Mesenchymal stem cell (in vitro differentiated cells and primary cell): ENCODE results near the gene DPP10.

ENCODE experiments used
- DNase-seq: peaks from one replicate; pipeline ENCODE4 v3.0.0-alpha.2; 2013
- H2AFZ ChIP-seq: one replicate; pipeline ENCODE4 v1.6.1; 2013; ENCODE audit warnings: low read depth, mild to moderate bottlenecking, control low read depth, inconsistent platforms, low read length, moderate library complexity
- H2AK5ac ChIP-seq: 2 replicates; pipeline ENCODE4 v1.6.1; 2013; ENCODE audit warnings: low read length, moderate library complexity, mild to moderate bottlenecking, inconsistent platforms; ENCODE audit not compliant: severe bottlenecking
- H2BK120ac ChIP-seq: one replicate; pipeline ENCODE4 v1.6.1; 2013; ENCODE audit warnings: low read depth, mild to moderate bottlenecking, inconsistent platforms, low read length, moderate library complexity
- H2BK12ac ChIP-seq, 2 experiments: one replicate each; pipeline ENCODE4 v1.6.1; 2013; ENCODE audit warnings: inconsistent platforms in 2 of 2, low read length in 2 of 2, mild to moderate bottlenecking in 2 of 2, moderate library complexity in 2 of 2, control low read depth in 1 of 2
- H2BK15ac ChIP-seq: one replicate; pipeline ENCODE4 v1.6.1; 2013; ENCODE audit warnings: mild to moderate bottlenecking, low read depth, inconsistent platforms; ENCODE audit not compliant: poor library complexity, severe bottlenecking
- H2BK5ac ChIP-seq: 2 replicates; pipeline ENCODE4 v1.6.1; 2013; ENCODE audit warnings: low read depth, mild to moderate bottlenecking, low read length, control low read depth, inconsistent platforms; ENCODE audit not compliant: poor library complexity, severe bottlenecking
- H3K14ac ChIP-seq, 2 experiments: one replicate each; pipeline ENCODE4 v1.6.1; 2013; ENCODE audit warnings: inconsistent platforms in 2 of 2, low read length in 2 of 2, control low read depth in 1 of 2, mild to moderate bottlenecking in 1 of 2, moderate library complexity in 1 of 2
- H3K18ac ChIP-seq, 2 experiments: one replicate each; pipeline ENCODE4 v1.6.1; 2013; ENCODE audit warnings: inconsistent platforms in 2 of 2, low read length in 2 of 2, control low read depth in 1 of 2, low read depth in 1 of 2, mild to moderate bottlenecking in 1 of 2
- H3K23ac ChIP-seq, 2 experiments: one replicate each; pipeline ENCODE4 v1.6.1; 2013; ENCODE audit warnings: inconsistent platforms in 2 of 2, low read length in 2 of 2, mild to moderate bottlenecking in 2 of 2, moderate library complexity in 2 of 2, control low read depth in 1 of 2
- H3K27ac ChIP-seq: 2 replicates; pipeline ENCODE4 v1.5.1; 2013; ENCODE audit warnings: mild to moderate bottlenecking, moderate library complexity, low read length, control low read depth, inconsistent platforms; ENCODE audit not compliant: poor library complexity, severe bottlenecking
- H3K27me3 ChIP-seq, 2 experiments: 2 replicates each; pipeline versions ENCODE4 v1.6.1 to v1.7.0; 2013; ENCODE audit warnings: low read length in 2 of 2, mild to moderate bottlenecking in 2 of 2, moderate library complexity in 2 of 2, control low read depth in 1 of 2, inconsistent platforms in 1 of 2; ENCODE audit not compliant: control insufficient read depth in 1 of 2, insufficient read depth in 1 of 2
- H3K36me3 ChIP-seq, 2 experiments: 2 replicates each; pipeline versions ENCODE4 v1.6.1 to v1.7.0; 2013; ENCODE audit warnings: low read length in 2 of 2, control low read depth in 1 of 2, inconsistent platforms in 1 of 2, low read depth in 1 of 2, mild to moderate bottlenecking in 1 of 2; ENCODE audit not compliant: insufficient read depth in 2 of 2, control insufficient read depth in 1 of 2
- H3K4ac ChIP-seq, 2 experiments: one replicate each; pipeline ENCODE4 v1.6.1; 2013; ENCODE audit warnings: inconsistent platforms in 2 of 2, low read length in 2 of 2, mild to moderate bottlenecking in 2 of 2, moderate library complexity in 2 of 2, control low read depth in 1 of 2, low read depth in 1 of 2
- H3K4me1 ChIP-seq: 2 replicates; pipeline ENCODE4 v1.6.1; 2013; ENCODE audit warnings: low read depth, low read length, control low read depth; ENCODE audit not compliant: control insufficient read depth, insufficient read depth
- H3K4me2 ChIP-seq: 2 replicates; pipeline ENCODE4 v1.6.1; 2013; ENCODE audit warnings: low read length, mild to moderate bottlenecking, inconsistent platforms; ENCODE audit not compliant: poor library complexity, severe bottlenecking
- H3K4me3 ChIP-seq, 2 experiments: 2 replicates each; pipeline versions ENCODE4 v1.5.1 to v1.7.0; 2013; ENCODE audit warnings: low read length in 2 of 2, mild to moderate bottlenecking in 2 of 2, control low read depth in 1 of 2, low read depth in 1 of 2; ENCODE audit not compliant: insufficient read depth in 1 of 2
- H3K79me1 ChIP-seq: replicated peaks from 2 replicates; pipeline ENCODE4 v1.6.1; 2013; ENCODE audit warnings: mild to moderate bottlenecking, control low read depth, low read length, inconsistent platforms; ENCODE audit not compliant: poor library complexity, severe bottlenecking
- H3K9ac ChIP-seq: 2 replicates; pipeline ENCODE4 v1.7.0; 2013; ENCODE audit warnings: mild to moderate bottlenecking, low read length, moderate library complexity
- H3K9me3 ChIP-seq: 2 replicates; pipeline ENCODE4 v1.7.0; 2013; ENCODE audit warnings: mild to moderate bottlenecking, low read length; ENCODE audit not compliant: control insufficient read depth
- H4K8ac ChIP-seq: one replicate; pipeline ENCODE4 v1.6.1; 2013; ENCODE audit warnings: inconsistent platforms, mild to moderate bottlenecking, low read length, moderate library complexity
- H4K91ac ChIP-seq: one replicate; pipeline ENCODE4 v1.6.1; 2013; ENCODE audit warnings: mild to moderate bottlenecking, low read length, inconsistent platforms
- WGBS: methylation state at CpG from one replicate; pipeline ENCODE4 v1.1.7; 2013; ENCODE audit warnings: mixed read lengths; 5-methylcytosine and 5-hydroxymethylcytosine counted together

DPP10 gene

GRCh38 chr2:115297056-115297455 lies 854.6 kb downstream of the DPP10 start:
- Histone ChIP-seq H3K4me2 (no peak overlapping the region), H3K18ac (no peak overlapping the region), H3K4ac (no peak overlapping the region), H3K27me3 (no peaks in the 10 kb centered on the region), H3K79me1 (no peaks in the 10 kb centered on the region), H3K36me3 (no peaks in the 10 kb centered on the region), H3K27ac (no peak overlapping the region), H3K4me1 (no peaks in the 10 kb centered on the region), H3K4me3 (no peak overlapping the region), H4K91ac (no peak overlapping the region), H2AFZ (no peak overlapping the region), H3K23ac (no peak overlapping the region), H2BK12ac (no peak overlapping the region), H3K14ac (no peak overlapping the region), H2BK5ac (no peak overlapping the region), H4K8ac (no peak overlapping the region), H3K9ac (no peak overlapping the region), H2BK120ac (no peak overlapping the region), H2AK5ac (no peak overlapping the region), H2BK15ac (no peak overlapping the region), H3K9me3 (no peaks in the 10 kb centered on the region)
- DNase-seq, result no peak
- WGBS, result 70% methylated on average over 2 of the region's 3 CpGs

- Histone ChIP-seq H3K36me3 (no peaks in the 10 kb centered on the region), H3K4me3 (no peak overlapping the region), H2BK5ac (no peak overlapping the region), H4K91ac (no peak overlapping the region), H2AK5ac (no peak overlapping the region), H2BK120ac (no peak overlapping the region), H3K23ac (no peak overlapping the region), H2BK15ac (no peak overlapping the region), H3K9ac (no peak overlapping the region), H3K27me3 (no peaks in the 10 kb centered on the region), H3K14ac (no peak overlapping the region), H4K8ac (no peak overlapping the region), H3K4me2 (no peak overlapping the region), H2BK12ac (no peak overlapping the region), H2AFZ (no peak overlapping the region), H3K9me3 (no peaks in the 10 kb centered on the region), H3K4me1 (no peaks in the 10 kb centered on the region), H3K27ac (no peak overlapping the region), H3K79me1 (no peaks in the 10 kb centered on the region), H3K18ac (no peak overlapping the region), H3K4ac (no peak overlapping the region)
- WGBS, result 54% methylated on average over 1 of the region's 2 CpGs
- DNase-seq, result no peak
Measured at GRCh38 chr2:115299199-115299598, 856.8 kb downstream of the DPP10 start.

GRCh38 chr2:115305712-115306111 lies 863.3 kb downstream of the DPP10 start:
- WGBS, result no CpG with 5 or more reads among the region's 1 CpG
- Histone ChIP-seq H3K18ac (no peak overlapping the region), H3K79me1 (no peaks in the 10 kb centered on the region), H4K8ac (no peak overlapping the region), H3K9ac (no peak overlapping the region), H2AFZ (no peak overlapping the region), H3K4ac (no peak overlapping the region), H2BK120ac (no peak overlapping the region), H3K27me3 (no peaks in the 10 kb centered on the region), H2AK5ac (no peak overlapping the region), H3K4me3 (no peak overlapping the region), H3K14ac (no peak overlapping the region), H3K4me1 (no peaks in the 10 kb centered on the region), H3K4me2 (no peak overlapping the region), H3K23ac (no peak overlapping the region), H3K27ac (no peak overlapping the region), H3K36me3 (no peaks in the 10 kb centered on the region), H2BK12ac (no peak overlapping the region), H4K91ac (no peak overlapping the region), H2BK15ac (no peak overlapping the region), H3K9me3 (no peaks in the 10 kb centered on the region), H2BK5ac (no peak overlapping the region)
- no peak for DNase-seq

- no peak overlapping the region for H2BK15ac ChIP-seq
- H3K27ac ChIP-seq, result no peak overlapping the region
- no peak overlapping the region for H3K14ac ChIP-seq
- H3K36me3 ChIP-seq, result no peaks in the 10 kb centered on the region
- H3K79me1 ChIP-seq, result no peaks in the 10 kb centered on the region
- H3K27me3 ChIP-seq, result no peaks in the 10 kb centered on the region
- no peaks in the 10 kb centered on the region for H3K9me3 ChIP-seq
- no peak overlapping the region for H4K8ac ChIP-seq
- no peak overlapping the region for H3K18ac ChIP-seq
- DNase-seq, result no peak
- 79% methylated on average over 4 of the region's 4 CpGs for WGBS
- no peak overlapping the region for H3K23ac ChIP-seq
- no peak overlapping the region for H4K91ac ChIP-seq
- H3K4me3 ChIP-seq, result no peak overlapping the region
- no peak overlapping the region for H2AFZ ChIP-seq
- H3K4ac ChIP-seq, result no peak overlapping the region
- no peak overlapping the region for H3K4me2 ChIP-seq
- no peak overlapping the region for H2BK12ac ChIP-seq
- no peaks in the 10 kb centered on the region for H3K4me1 ChIP-seq
- H2BK5ac ChIP-seq, result no peak overlapping the region
- no peak overlapping the region for H3K9ac ChIP-seq
- H2AK5ac ChIP-seq, result no peak overlapping the region
- no peak overlapping the region for H2BK120ac ChIP-seq
Measured at GRCh38 chr2:115314119-115314518, 871.7 kb downstream of the DPP10 start.
